Liver (tissue), 9 donors: ENCODE measurements around the gene GREM1. TPM values are rescaled to one million over a fixed set of nuclear protein-coding genes. Genes with fewer than 3 reads are reported as not detected.

Experiments
- DNase-seq: peaks from one replicate; pipeline ENCODE4 v3.0.0-alpha.2; 2017; ENCODE audit warnings: low spot score
- H3K27ac ChIP-seq, 2 donors: one replicate each; pipeline ENCODE4 v1.7.0; 2013; ENCODE audit warnings: inconsistent platforms in 2 of 2, low read length in 2 of 2, control low read depth in 1 of 2, low read depth in 1 of 2, mild to moderate bottlenecking in 1 of 2
- H3K27me3 ChIP-seq, 4 donors: one replicate each; pipeline versions ENCODE4 v1.6.1 to v1.7.0; 2013; ENCODE audit warnings: low read length in 3 of 4, inconsistent platforms in 1 of 4, mild to moderate bottlenecking in 1 of 4, moderate library complexity in 1 of 4; ENCODE audit not compliant: control insufficient read depth in 4 of 4, insufficient read depth in 4 of 4
- H3K36me3 ChIP-seq, 4 donors: one replicate each; pipeline versions ENCODE4 v1.6.1 to v1.7.0; 2013; ENCODE audit warnings: low read length in 3 of 4, mild to moderate bottlenecking in 3 of 4, low read depth in 1 of 4, moderate library complexity in 1 of 4; ENCODE audit not compliant: control insufficient read depth in 4 of 4, insufficient read depth in 3 of 4
- H3K4me1 ChIP-seq, 4 donors: one replicate each; pipeline versions ENCODE4 v1.6.1 to v1.7.0; 2013; ENCODE audit warnings: low read length in 3 of 4, mild to moderate bottlenecking in 3 of 4, moderate library complexity in 1 of 4; ENCODE audit not compliant: control insufficient read depth in 4 of 4, insufficient read depth in 4 of 4
- H3K4me3 ChIP-seq, 3 donors: one replicate each; pipeline versions ENCODE4 v1.6.1 to v1.7.0; 2013; ENCODE audit warnings: low read length in 3 of 3, control low read depth in 1 of 3, low read depth in 1 of 3, mild to moderate bottlenecking in 1 of 3
- H3K9ac ChIP-seq, 2 donors: one replicate each; pipeline ENCODE4 v1.7.0; 2013; ENCODE audit warnings: low read length in 2 of 2, mild to moderate bottlenecking in 2 of 2, moderate library complexity in 2 of 2, control low read depth in 1 of 2, low read depth in 1 of 2
- H3K9me3 ChIP-seq, 4 donors: one replicate each; pipeline versions ENCODE4 v1.6.1 to v1.7.0; 2013; ENCODE audit warnings: low read length in 3 of 4; ENCODE audit not compliant: control insufficient read depth in 4 of 4
- EGR1 ChIP-seq, 2 donors: IDR thresholded peaks; 2 replicates each; pipeline ENCODE4 v1.6.1; 2016 to 2018; ENCODE audit warnings: antibody characterized with exemption in 2 of 2, low read depth in 2 of 2
- FOXA1 ChIP-seq: IDR thresholded peaks from 2 replicates; pipeline ENCODE4 v1.6.1; 2016; ENCODE audit warnings: antibody characterized with exemption
- FOXA2 ChIP-seq: IDR thresholded peaks from 2 replicates; pipeline ENCODE4 v1.6.1; 2016; ENCODE audit warnings: antibody characterized with exemption
- HNF4G ChIP-seq: IDR thresholded peaks from 2 replicates; pipeline ENCODE4 v1.6.1; 2016; ENCODE audit warnings: antibody characterized with exemption
- JUND ChIP-seq, 2 donors: IDR thresholded peaks; 2 replicates each; pipeline ENCODE4 v1.6.1; 2016; ENCODE audit warnings: antibody characterized with exemption in 2 of 2
- NR2F2 ChIP-seq: IDR thresholded peaks from 2 replicates; pipeline ENCODE4 v1.6.1; 2016; ENCODE audit warnings: antibody characterized with exemption
- RAD21 ChIP-seq, 2 donors: IDR thresholded peaks; 2 replicates each; pipeline ENCODE4 v1.6.1; 2016; ENCODE audit warnings: antibody characterized with exemption in 2 of 2, mild to moderate bottlenecking in 2 of 2
- RXRA ChIP-seq, 2 donors: IDR thresholded peaks; 2 replicates each; pipeline ENCODE4 v1.6.1; 2017 to 2018; ENCODE audit warnings: antibody characterized with exemption in 2 of 2, mild to moderate bottlenecking in 1 of 2
- SP1 ChIP-seq: IDR thresholded peaks from 2 replicates; pipeline ENCODE4 v1.6.1; 2018; ENCODE audit warnings: antibody characterized with exemption, mild to moderate bottlenecking
- TAF1 ChIP-seq: conservative IDR thresholded peaks from 2 replicates; pipeline ENCODE4 v1.6.1; 2016; ENCODE audit warnings: antibody characterized with exemption, mild to moderate bottlenecking
- YY1 ChIP-seq: IDR thresholded peaks from 2 replicates; pipeline ENCODE4 v1.6.1; 2016; ENCODE audit warnings: antibody characterized with exemption, mild to moderate bottlenecking
- WGBS: extraction: QIAGEN DNeasy Blood & Tissue Kit; methylation state at CpG from one replicate; pipeline ENCODE4 v1.1.7; 2013; 5-methylcytosine and 5-hydroxymethylcytosine counted together
- polyA plus RNA-seq, 2 donors: library from polyadenylated mRNA; stranded (reverse) in 1 of 2; unstranded in 1 of 2; fragments of 200-250 nt in 1 of 2; fragments of >200 nt in 1 of 2; fragmentation: Nextera tagmentation in 1 of 2; extraction: Ambion mirVana in 1 of 2; gene quantifications; one replicate each; pipeline versions ENCODE4 v1.2.1 to v1.2.3, GENCODE V29; 2013 to 2015
- total RNA-seq, 2 donors: library from RNA; depleted of rRNA; stranded (reverse); fragments of >200 nt; gene quantifications; one replicate each; pipeline ENCODE4 v1.2.3, GENCODE V29; 2014
- TF ChIP-seq, protein P1 (sequence below): IDR thresholded peaks from 2 replicates; pipeline ENCODE4 v1.6.1; 2016; ENCODE audit warnings: antibody characterized with exemption
- TF ChIP-seq, protein P2 (sequence below): IDR thresholded peaks from 2 replicates; pipeline ENCODE4 v1.6.1; 2016; ENCODE audit warnings: antibody characterized with exemption
- TF ChIP-seq, protein P3 (sequence below): IDR thresholded peaks from 2 replicates; pipeline ENCODE4 v1.6.1; 2016; ENCODE audit warnings: antibody characterized with exemption, mild to moderate bottlenecking
- TF ChIP-seq, protein P4 (sequence below): IDR thresholded peaks from 2 replicates; pipeline ENCODE4 v1.6.1; 2016; ENCODE audit warnings: antibody characterized with exemption
- donor health status: healthy.
- donor health status: healthy.
- donor health status: healthy.
- donor health status: healthy.
- donor health status: healthy.

GREM1 gene
- total and polyA plus RNA-seq, 4 donors, result under 0.01 to 1.6 (median 0.50) TPM

DNA sequence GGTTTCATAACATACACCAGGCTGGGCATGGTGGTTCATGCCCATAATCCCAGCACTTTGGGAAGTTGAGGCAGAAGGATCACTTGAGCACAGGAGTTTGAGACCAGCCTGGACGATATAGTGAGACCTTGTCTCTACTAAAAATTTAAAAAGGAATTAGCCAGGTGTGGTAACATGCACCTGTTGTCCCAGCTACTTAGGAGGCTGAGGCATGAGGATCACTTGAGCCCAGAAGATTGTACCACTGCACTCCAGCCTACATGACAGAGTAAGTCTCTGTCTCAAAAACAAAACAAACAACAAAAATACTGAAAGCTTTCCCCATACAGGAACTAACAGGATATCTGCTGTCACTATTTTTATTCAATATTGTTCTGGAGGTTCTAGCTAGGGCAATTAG is 20.9 kb downstream of the GREM1 start:
- WGBS, result 86% methylated on average over 1 of the region's 1 CpG

DNA sequence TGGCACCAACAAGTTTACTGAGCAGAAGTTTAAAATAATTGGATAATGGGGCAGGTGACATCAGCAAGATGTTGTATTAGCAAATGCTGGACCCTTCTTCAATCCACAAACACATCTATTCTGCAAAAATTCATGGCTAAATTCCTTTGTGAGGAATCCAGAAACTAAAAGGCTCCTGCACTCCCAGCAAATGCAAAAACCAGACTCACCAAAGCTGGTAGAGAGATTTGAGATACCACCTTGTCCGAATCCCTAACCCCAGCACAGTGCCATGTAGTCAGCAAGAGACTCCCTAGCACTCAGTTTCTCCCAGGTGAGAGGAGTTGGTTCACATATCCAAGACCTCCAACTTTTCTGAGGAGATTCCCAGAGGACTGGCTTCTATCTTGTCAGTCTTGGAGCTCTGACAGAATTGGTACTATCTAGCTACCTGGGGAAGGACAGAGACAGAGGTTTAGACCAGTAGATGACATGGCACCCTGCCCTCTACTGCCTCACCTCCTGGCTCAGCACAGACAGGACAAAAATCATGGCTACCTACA is 21.8 kb downstream of the GREM1 start:
- Histone ChIP-seq H3K27ac (no peak overlapping the region), H3K27me3 (no peaks in the 10 kb centered on the region), H3K9ac (no peak overlapping the region), H3K4me1 (no peaks in the 10 kb centered on the region), H3K9me3 (peaks cover 0 to 6% (median 0%) of the 10 kb centered on the region in 4 donors), H3K36me3 (no peaks in the 10 kb centered on the region), H3K4me3 (no peak overlapping the region)
- 81% methylated on average over 1 of the region's 1 CpG for WGBS
- TF ChIP-seq, protein P1, sequence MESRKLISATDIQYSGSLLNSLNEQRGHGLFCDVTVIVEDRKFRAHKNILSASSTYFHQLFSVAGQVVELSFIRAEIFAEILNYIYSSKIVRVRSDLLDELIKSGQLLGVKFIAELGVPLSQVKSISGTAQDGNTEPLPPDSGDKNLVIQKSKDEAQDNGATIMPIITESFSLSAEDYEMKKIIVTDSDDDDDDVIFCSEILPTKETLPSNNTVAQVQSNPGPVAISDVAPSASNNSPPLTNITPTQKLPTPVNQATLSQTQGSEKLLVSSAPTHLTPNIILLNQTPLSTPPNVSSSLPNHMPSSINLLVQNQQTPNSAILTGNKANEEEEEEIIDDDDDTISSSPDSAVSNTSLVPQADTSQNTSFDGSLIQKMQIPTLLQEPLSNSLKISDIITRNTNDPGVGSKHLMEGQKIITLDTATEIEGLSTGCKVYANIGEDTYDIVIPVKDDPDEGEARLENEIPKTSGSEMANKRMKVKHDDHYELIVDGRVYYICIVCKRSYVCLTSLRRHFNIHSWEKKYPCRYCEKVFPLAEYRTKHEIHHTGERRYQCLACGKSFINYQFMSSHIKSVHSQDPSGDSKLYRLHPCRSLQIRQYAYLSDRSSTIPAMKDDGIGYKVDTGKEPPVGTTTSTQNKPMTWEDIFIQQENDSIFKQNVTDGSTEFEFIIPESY, result no peak
- TF ChIP-seq, protein P2, sequence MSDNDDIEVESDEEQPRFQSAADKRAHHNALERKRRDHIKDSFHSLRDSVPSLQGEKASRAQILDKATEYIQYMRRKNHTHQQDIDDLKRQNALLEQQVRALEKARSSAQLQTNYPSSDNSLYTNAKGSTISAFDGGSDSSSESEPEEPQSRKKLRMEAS, result no peak
- TF ChIP-seq EGR1 (IDR thresholded peaks at IDR 0.05; ENCODE audit: low read depth in 2 of 2) (no peak), FOXA1 (no peak), HNF4G (no peak), FOXA2 (no peak), RXRA (IDR thresholded peaks at IDR 0.05) (no peak)
- TF ChIP-seq, protein P3, sequence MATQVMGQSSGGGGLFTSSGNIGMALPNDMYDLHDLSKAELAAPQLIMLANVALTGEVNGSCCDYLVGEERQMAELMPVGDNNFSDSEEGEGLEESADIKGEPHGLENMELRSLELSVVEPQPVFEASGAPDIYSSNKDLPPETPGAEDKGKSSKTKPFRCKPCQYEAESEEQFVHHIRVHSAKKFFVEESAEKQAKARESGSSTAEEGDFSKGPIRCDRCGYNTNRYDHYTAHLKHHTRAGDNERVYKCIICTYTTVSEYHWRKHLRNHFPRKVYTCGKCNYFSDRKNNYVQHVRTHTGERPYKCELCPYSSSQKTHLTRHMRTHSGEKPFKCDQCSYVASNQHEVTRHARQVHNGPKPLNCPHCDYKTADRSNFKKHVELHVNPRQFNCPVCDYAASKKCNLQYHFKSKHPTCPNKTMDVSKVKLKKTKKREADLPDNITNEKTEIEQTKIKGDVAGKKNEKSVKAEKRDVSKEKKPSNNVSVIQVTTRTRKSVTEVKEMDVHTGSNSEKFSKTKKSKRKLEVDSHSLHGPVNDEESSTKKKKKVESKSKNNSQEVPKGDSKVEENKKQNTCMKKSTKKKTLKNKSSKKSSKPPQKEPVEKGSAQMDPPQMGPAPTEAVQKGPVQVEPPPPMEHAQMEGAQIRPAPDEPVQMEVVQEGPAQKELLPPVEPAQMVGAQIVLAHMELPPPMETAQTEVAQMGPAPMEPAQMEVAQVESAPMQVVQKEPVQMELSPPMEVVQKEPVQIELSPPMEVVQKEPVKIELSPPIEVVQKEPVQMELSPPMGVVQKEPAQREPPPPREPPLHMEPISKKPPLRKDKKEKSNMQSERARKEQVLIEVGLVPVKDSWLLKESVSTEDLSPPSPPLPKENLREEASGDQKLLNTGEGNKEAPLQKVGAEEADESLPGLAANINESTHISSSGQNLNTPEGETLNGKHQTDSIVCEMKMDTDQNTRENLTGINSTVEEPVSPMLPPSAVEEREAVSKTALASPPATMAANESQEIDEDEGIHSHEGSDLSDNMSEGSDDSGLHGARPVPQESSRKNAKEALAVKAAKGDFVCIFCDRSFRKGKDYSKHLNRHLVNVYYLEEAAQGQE, result no peak
- no peak for DNase-seq

More for the DNA sequence above, 20.9 kb downstream of the GREM1 start:
- no peak overlapping the region for H3K9ac ChIP-seq
- no peaks in the 10 kb centered on the region for H3K4me1 ChIP-seq
- H3K27ac ChIP-seq, result no peak overlapping the region
- no peaks in the 10 kb centered on the region for H3K36me3 ChIP-seq
- no peak overlapping the region for H3K4me3 ChIP-seq
- TF ChIP-seq, protein P1, result no peak
- TF ChIP-seq YY1, result no peak
- TF ChIP-seq JUND (IDR thresholded peaks at IDR 0.05), result no peak
- no peak for TF ChIP-seq NR2F2
- no peak for TF ChIP-seq RAD21 (IDR thresholded peaks at IDR 0.05)
- no peak for TF ChIP-seq TAF1
- no peak for TF ChIP-seq FOXA1
- TF ChIP-seq, protein P4, sequence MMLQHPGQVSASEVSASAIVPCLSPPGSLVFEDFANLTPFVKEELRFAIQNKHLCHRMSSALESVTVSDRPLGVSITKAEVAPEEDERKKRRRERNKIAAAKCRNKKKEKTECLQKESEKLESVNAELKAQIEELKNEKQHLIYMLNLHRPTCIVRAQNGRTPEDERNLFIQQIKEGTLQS, result no peak
- TF ChIP-seq RXRA (IDR thresholded peaks at IDR 0.05), result no peak
- no peak for TF ChIP-seq SP1
- H3K9me3 ChIP-seq, result peaks cover 0 to 6% (median 0%) of the 10 kb centered on the region in 4 donors
- H3K27me3 ChIP-seq, result no peaks in the 10 kb centered on the region
- DNase-seq, result no peak
